Neuronal stem cell (in vitro differentiated cells): ENCODE data around the gene PCDHB14.
"Not testable (repeated sequence)": the region's sequence is repeated elsewhere in the genome, so short reads cannot be mapped to it uniquely, and the experiment has no call there.

ENCODE experiments used
- DNase-seq: peaks from one replicate; pipeline ENCODE4 v3.0.0-alpha.2; 2013; ENCODE audit warnings: low spot score
- H2AFZ ChIP-seq: one replicate; pipeline ENCODE4 v1.6.1; 2013; ENCODE audit warnings: mild to moderate bottlenecking, low read length, inconsistent platforms
- H2AK5ac ChIP-seq: 2 replicates; pipeline ENCODE4 v1.6.1; 2013; ENCODE audit warnings: low read depth, mild to moderate bottlenecking, inconsistent platforms, low read length, moderate library complexity, mixed read lengths
- H2BK120ac ChIP-seq: 2 replicates; pipeline ENCODE4 v1.6.1; 2013; ENCODE audit warnings: low read depth, mild to moderate bottlenecking, inconsistent platforms, low read length, moderate library complexity, mixed read lengths
- H2BK12ac ChIP-seq: one replicate; pipeline ENCODE4 v1.6.1; 2013; ENCODE audit warnings: low read length, inconsistent platforms
- H2BK15ac ChIP-seq: 2 replicates; pipeline ENCODE4 v1.6.1; 2013; ENCODE audit warnings: mild to moderate bottlenecking, low read length, inconsistent platforms, mixed read lengths
- H2BK5ac ChIP-seq: one replicate; pipeline ENCODE4 v1.6.1; 2013; ENCODE audit warnings: inconsistent platforms, mild to moderate bottlenecking, low read length, moderate library complexity
- H3K14ac ChIP-seq: one replicate; pipeline ENCODE4 v1.6.1; 2013; ENCODE audit warnings: low read length, inconsistent platforms
- H3K18ac ChIP-seq: 2 replicates; pipeline ENCODE4 v1.6.1; 2013; ENCODE audit warnings: low read length, inconsistent platforms
- H3K23ac ChIP-seq: 2 replicates; pipeline ENCODE4 v1.6.1; 2013; ENCODE audit warnings: low read depth, mild to moderate bottlenecking, mixed read lengths, low read length, inconsistent platforms; ENCODE audit not compliant: poor library complexity
- H3K27ac ChIP-seq: replicated peaks from 3 replicates; pipeline ENCODE4 v1.5.1; 2013; ENCODE audit warnings: low read length, inconsistent platforms
- H3K27me3 ChIP-seq, 3 experiments: 2 replicates each; pipeline ENCODE4 v1.6.1; 2013; ENCODE audit warnings: low read length in 3 of 3, mild to moderate bottlenecking in 2 of 3, inconsistent platforms in 1 of 3, low read depth in 1 of 3, mixed read lengths in 1 of 3, moderate library complexity in 1 of 3; ENCODE audit not compliant: control insufficient read depth in 3 of 3, insufficient read depth in 3 of 3
- H3K36me3 ChIP-seq, 2 donors: replicated peaks in 1 of 2; 2 replicates each; pipeline ENCODE4 v1.6.1; 2013; ENCODE audit warnings: low read length in 2 of 2; ENCODE audit not compliant: control insufficient read depth in 2 of 2, insufficient read depth in 2 of 2
- H3K4ac ChIP-seq: 2 replicates; pipeline ENCODE4 v1.6.1; 2013; ENCODE audit warnings: inconsistent platforms, mild to moderate bottlenecking, low read length, moderate library complexity
- H3K4me1 ChIP-seq, 2 donors: 1 replicate in 1 of 2; 2 replicates in 1 of 2; pipeline ENCODE4 v1.6.1; 2013; ENCODE audit warnings: low read length in 2 of 2, low read depth in 1 of 2; ENCODE audit not compliant: control insufficient read depth in 2 of 2, insufficient read depth in 1 of 2
- H3K4me2 ChIP-seq: one replicate; pipeline ENCODE4 v1.6.1; 2013; ENCODE audit warnings: mild to moderate bottlenecking, low read length, inconsistent platforms; ENCODE audit not compliant: insufficient read depth, poor library complexity, severe bottlenecking
- H3K4me3 ChIP-seq, 2 donors: 2 replicates each; pipeline ENCODE4 v1.5.1; 2013; ENCODE audit warnings: low read length in 2 of 2, mild to moderate bottlenecking in 2 of 2, inconsistent platforms in 1 of 2, moderate library complexity in 1 of 2
- H3K79me1 ChIP-seq: one replicate; pipeline ENCODE4 v1.6.1; 2013; ENCODE audit warnings: low read depth, mild to moderate bottlenecking, inconsistent platforms, low read length, moderate library complexity
- H3K9ac ChIP-seq: one replicate; pipeline ENCODE4 v1.6.1; 2013; ENCODE audit warnings: mild to moderate bottlenecking, low read depth, low read length, inconsistent platforms; ENCODE audit not compliant: poor library complexity
- H3K9me3 ChIP-seq, 2 donors: replicated peaks in 1 of 2; 2 replicates each; pipeline versions ENCODE3 to v1.6.1; 2013; ENCODE audit warnings: low read length in 2 of 2, mild to moderate bottlenecking in 2 of 2, inconsistent platforms in 1 of 2, low read depth in 1 of 2, mixed read lengths in 1 of 2, moderate library complexity in 1 of 2; ENCODE audit not compliant: control insufficient read depth in 2 of 2, insufficient read depth in 1 of 2
- H4K8ac ChIP-seq: one replicate; pipeline ENCODE4 v1.6.1; 2013; ENCODE audit warnings: low read depth, mild to moderate bottlenecking, inconsistent platforms, low read length, moderate library complexity
- H4K91ac ChIP-seq: one replicate; pipeline ENCODE4 v1.6.1; 2013; ENCODE audit warnings: low read length, low read depth, mild to moderate bottlenecking, inconsistent platforms; ENCODE audit not compliant: poor library complexity
- WGBS, 2 donors: extraction: QIAGEN DNeasy Blood & Tissue Kit; methylation state at CpG; one replicate each; pipeline ENCODE4 v1.1.7; 2013; ENCODE audit warnings: missing lambda C conversion rate in 2 of 2, mixed read lengths in 1 of 2; ENCODE audit not compliant: insufficient read length in 2 of 2, insufficient replicate concordance in 1 of 2; ENCODE audit errors: extremely low coverage in 2 of 2; 5-methylcytosine and 5-hydroxymethylcytosine counted together

The PCDHB14 gene

GRCh38 chr5:141179371-141179770 lies 43.8 kb upstream of the PCDHB14 start:
- H2AFZ ChIP-seq, H4K91ac ChIP-seq, H4K8ac ChIP-seq, H3K23ac ChIP-seq, H2BK15ac ChIP-seq, H3K4ac ChIP-seq, H3K36me3 ChIP-seq, H2BK12ac ChIP-seq, H2BK5ac ChIP-seq, H3K27me3 ChIP-seq, DNase-seq, H3K4me2 ChIP-seq, H3K27ac ChIP-seq, H3K4me3 ChIP-seq, H3K9ac ChIP-seq, H3K14ac ChIP-seq, H3K4me1 ChIP-seq, H2BK120ac ChIP-seq, H3K79me1 ChIP-seq, H3K18ac ChIP-seq, H2AK5ac ChIP-seq: not testable (repeated sequence)
- no CpG with 5 or more reads among the region's 39 CpGs for WGBS, 2 donors
- peaks cover 7 to 12% of the 10 kb centered on the region in 2 donors for H3K9me3 ChIP-seq

- not testable (repeated sequence) for H2BK12ac ChIP-seq, H2BK15ac ChIP-seq, H3K23ac ChIP-seq, H4K8ac ChIP-seq, H3K4me1 ChIP-seq, H2AK5ac ChIP-seq, H3K18ac ChIP-seq, H4K91ac ChIP-seq, DNase-seq, H2BK120ac ChIP-seq, H2BK5ac ChIP-seq, H3K4me3 ChIP-seq, H2AFZ ChIP-seq, H3K79me1 ChIP-seq, H3K36me3 ChIP-seq, H3K27ac ChIP-seq, H3K4me2 ChIP-seq, H3K4ac ChIP-seq, H3K27me3 ChIP-seq
- Histone ChIP-seq H3K9me3 (peaks cover 7 to 16% of the 10 kb centered on the region in 2 donors), H3K14ac (peak overlapping the region; percentile 8), H3K9ac (peak overlapping the region; percentile 70)
- no CpG with 5 or more reads among the region's 32 CpGs for WGBS, 2 donors
Observed at GRCh38 chr5:141179876-141180275, 43.3 kb upstream of the PCDHB14 start.

GRCh38 chr5:141180313-141180712 lies 42.8 kb upstream of the PCDHB14 start:
- no peak overlapping the region for H3K4me3 ChIP-seq
- H3K36me3 ChIP-seq: no peaks in the 10 kb centered on the region
- no peaks in the 10 kb centered on the region for H3K4me1 ChIP-seq
- DNase-seq: no peak
- H3K4ac ChIP-seq: no peak overlapping the region
- peaks cover 7 to 19% of the 10 kb centered on the region in 2 donors for H3K9me3 ChIP-seq
- no CpG with 5 or more reads among the region's 1 CpG for WGBS, 2 donors
- no peak overlapping the region for H3K14ac ChIP-seq
- no peak overlapping the region for H2BK120ac ChIP-seq
- no peak overlapping the region for H2BK12ac ChIP-seq
- H3K18ac ChIP-seq: no peak overlapping the region
- H3K27me3 ChIP-seq: no peaks in the 10 kb centered on the region
- no peak overlapping the region for H4K91ac ChIP-seq
- H2BK5ac ChIP-seq: no peak overlapping the region
- H4K8ac ChIP-seq: no peak overlapping the region
- no peak overlapping the region for H2AFZ ChIP-seq
- H3K27ac ChIP-seq: no peak overlapping the region
- no peak overlapping the region for H3K4me2 ChIP-seq
- H2AK5ac ChIP-seq: no peak overlapping the region
- H3K79me1 ChIP-seq: peaks cover 2% of the 10 kb centered on the region
- H3K23ac ChIP-seq: no peak overlapping the region
- H2BK15ac ChIP-seq: no peak overlapping the region
- H3K9ac ChIP-seq: no peak overlapping the region

- DNase-seq: peak; percentile 50
- Histone ChIP-seq H3K23ac (no peak within 1 kb of the TSS), H3K14ac (no peak within 1 kb of the TSS), H4K8ac (no peak within 1 kb of the TSS), H2BK12ac (no peak within 1 kb of the TSS), H2AFZ (peak within 1 kb of the TSS; percentile 81), H2AK5ac (no peak within 1 kb of the TSS), H3K36me3 (no peaks in the 10 kb centered on the region), H2BK120ac (no peak within 1 kb of the TSS), H3K9ac (no peak within 1 kb of the TSS), H3K79me1 (peaks cover 2% of the 10 kb centered on the region), H2BK5ac (no peak within 1 kb of the TSS), H4K91ac (no peak within 1 kb of the TSS), H3K27me3 (no peaks in the 10 kb centered on the region), H3K4me2 (no peak within 1 kb of the TSS), H3K9me3 (peaks cover 7 to 29% of the 10 kb centered on the region in 2 donors), H3K18ac (no peak within 1 kb of the TSS), H3K4ac (no peak within 1 kb of the TSS), H2BK15ac (no peak within 1 kb of the TSS), H3K4me3 (peak within 1 kb of the TSS; percentile 22 to 44), H3K27ac (no peak within 1 kb of the TSS), H3K4me1 (no peaks in the 10 kb centered on the region)
- WGBS, 2 donors: no CpG with 5 or more reads among the region's 13 CpGs
Observed at GRCh38 chr5:141182248-141182647, 40.9 kb upstream of the PCDHB14 start, which contains the start of gene PCDHB16. TSS of gene PCDHB16 (plus strand) at chr5:141182387. CDS start at chr5:141182560, 173 bp downstream.
